G401.6 (cell line): ENCODE measurements around the gene LALBA.
"Not testable (repeated sequence)": the region's sequence is repeated elsewhere in the genome, so short reads cannot be mapped to it uniquely, and the experiment has no call there.

ENCODE experiments used
- FAIRE-seq: peaks from 2 replicates; lab custom pipeline; 2012; peaks lifted over from hg19 to GRCh38; lab: Jason Lieb, UNC

Gene LALBA

GRCh38 chr12:48527891-48528670, 41.8 kb downstream of the LALBA start:
- FAIRE-seq: no peak

- FAIRE-seq: no peak
These were observed 44.5 kb downstream of the LALBA start, which contains the start of gene OR8S1 for GRCh38 chr12:48525332-48525731. Gene OR8S1, plus strand, starts transcription at chr12:48525632. Its CDS starts 0 bp downstream, at chr12:48525632.

- FAIRE-seq: not testable (repeated sequence)
These were observed 49.5 kb downstream of the LALBA start for GRCh38 chr12:48520381-48520780.
